Measurements from ENCODE around the gene RHOXF1.
"Not testable (repeated sequence)": the region's sequence is repeated elsewhere in the genome, so short reads cannot be mapped to it uniquely, and the experiment has no call there.

RHOXF1 gene

GRCh38 chrX:120085553-120086185 lies 30.0 kb downstream of the RHOXF1 start:
- DNase-seq, result not testable (repeated sequence)

- not testable (repeated sequence) for DNase-seq
Observed at GRCh38 chrX:120077590-120077989, 38.1 kb downstream of the RHOXF1 start, which contains the start of gene RHOXF2B. Gene RHOXF2B, minus strand, starts transcription at chrX:120077690. Its CDS starts 138 bp downstream, at chrX:120077552.

GRCh38 chrX:120066169-120066568 lies 49.5 kb downstream of the RHOXF1 start:
- DNase-seq, result not testable (repeated sequence)
